Activated T-cell treated with anti-CD3 and anti-CD28 coated beads, Interleukin-2, amount 50 U/mL, for 4 hours (primary cell): ENCODE data around the gene UACA. TPM values are rescaled to one million over a fixed set of nuclear protein-coding genes. Genes with fewer than 3 reads are reported as not detected.
"Not testable (repeated sequence)": the region's sequence is repeated elsewhere in the genome, so short reads cannot be mapped to it uniquely, and the experiment has no call there.

Experiments used
- ATAC-seq, 2 donors: fragments of 200-7000 bp; cut with Tn5 transposase; one replicate each; pipeline ENCODE4 v1.10.0; 2021
- DNase-seq: peaks from one replicate; pipeline ENCODE4 v3.0.0-alpha.2; 2020
- H3K27me3 Mint-ChIP-seq: one replicate; pipeline ENCODE4 v1.8.0; 2021; ENCODE audit warnings: low read depth, mixed read lengths
- H3K36me3 Mint-ChIP-seq: one replicate; pipeline ENCODE4 v1.8.0; 2022; ENCODE audit warnings: mixed read lengths; ENCODE audit not compliant: insufficient read depth
- H3K4me1 Mint-ChIP-seq: one replicate; pipeline ENCODE4 v1.8.0; 2021; ENCODE audit warnings: low read depth, mixed read lengths
- H3K4me3 Mint-ChIP-seq: one replicate; pipeline ENCODE4 v1.8.0; 2021; ENCODE audit warnings: mild to moderate bottlenecking, moderate library complexity, mixed read lengths
- H3K9me3 Mint-ChIP-seq: one replicate; pipeline ENCODE4 v1.8.0; 2021; ENCODE audit warnings: mixed read lengths
- total RNA-seq, 3 donors: library from RNA; stranded (reverse); gene quantifications; one replicate each; pipeline ENCODE4 v1.2.1, GENCODE V29; 2021

The UACA gene
- total RNA-seq, 3 donors from 2014 or later: 0.33 to 1.1 (median 0.61) TPM

- no peak for ATAC-seq
- no peaks in the 10 kb centered on the region for H3K36me3 Mint-ChIP-seq
These were observed 133.6 kb downstream of the UACA start for GRCh38 chr15:70629735-70630273.

GRCh38 chr15:70628549-70628896 is 134.8 kb downstream of the UACA start:
- Mint-ChIP-seq H3K27me3 (peaks cover 36% of the 10 kb centered on the region), H3K36me3 (no peaks in the 10 kb centered on the region), H3K4me1 (peaks cover 6% of the 10 kb centered on the region), H3K4me3 (no peak overlapping the region), H3K9me3 (peaks cover 5% of the 10 kb centered on the region)
- DNase-seq: no peak
- ATAC-seq: no peak

More at GRCh38 chr15:70629735-70630273, 133.6 kb downstream of the UACA start:
- Mint-ChIP-seq H3K4me1 (peaks cover 6% of the 10 kb centered on the region), H3K9me3 (no peaks in the 10 kb centered on the region), H3K4me3 (no peak overlapping the region), H3K27me3 (peaks cover 39% of the 10 kb centered on the region)
- no peak for DNase-seq

- H3K4me1 Mint-ChIP-seq: peaks cover 6% of the 10 kb centered on the region
- H3K9me3 Mint-ChIP-seq: peaks cover 5% of the 10 kb centered on the region
- no peaks in the 10 kb centered on the region for H3K36me3 Mint-ChIP-seq
- peaks cover 33% of the 10 kb centered on the region for H3K27me3 Mint-ChIP-seq
- no peak overlapping the region for H3K4me3 Mint-ChIP-seq
- ATAC-seq: no peak
- no peak for DNase-seq
These were observed 135.4 kb downstream of the UACA start for GRCh38 chr15:70627734-70628548.

GRCh38 chr15:70627322-70627721 is 136.0 kb downstream of the UACA start:
- peaks cover 9% of the 10 kb centered on the region for H3K9me3 Mint-ChIP-seq
- peaks cover 3% of the 10 kb centered on the region for H3K4me1 Mint-ChIP-seq
- DNase-seq: no peak
- H3K36me3 Mint-ChIP-seq: no peaks in the 10 kb centered on the region
- no peak for ATAC-seq
- peaks cover 29% of the 10 kb centered on the region for H3K27me3 Mint-ChIP-seq
- no peak overlapping the region for H3K4me3 Mint-ChIP-seq

- no peak overlapping the region for H3K4me3 Mint-ChIP-seq
- H3K27me3 Mint-ChIP-seq: peaks cover 20% of the 10 kb centered on the region
- DNase-seq: no peak
- no peak for ATAC-seq
- H3K4me1 Mint-ChIP-seq: no peaks in the 10 kb centered on the region
- peaks cover 9% of the 10 kb centered on the region for H3K9me3 Mint-ChIP-seq
- H3K36me3 Mint-ChIP-seq: no peaks in the 10 kb centered on the region
These were observed 137.9 kb downstream of the UACA start for GRCh38 chr15:70625438-70625837.

GRCh38 chr15:70625011-70625410 is 138.3 kb downstream of the UACA start:
- Mint-ChIP-seq H3K4me3 (no peak overlapping the region), H3K27me3 (peaks cover 20% of the 10 kb centered on the region), H3K9me3 (peaks cover 9% of the 10 kb centered on the region), H3K36me3 (no peaks in the 10 kb centered on the region), H3K4me1 (no peaks in the 10 kb centered on the region)
- no peak for ATAC-seq
- no peak for DNase-seq

GRCh38 chr15:70618929-70619328 is 144.4 kb downstream of the UACA start:
- Mint-ChIP-seq H3K36me3 (no peaks in the 10 kb centered on the region), H3K4me1 (no peaks in the 10 kb centered on the region), H3K27me3 (peaks cover 4% of the 10 kb centered on the region), H3K4me3 (no peak overlapping the region), H3K9me3 (peaks cover 8% of the 10 kb centered on the region)
- no peak for DNase-seq
- ATAC-seq: no peak

- Mint-ChIP-seq H3K27me3 (peaks cover 2% of the 10 kb centered on the region), H3K9me3 (peaks cover 4% of the 10 kb centered on the region), H3K4me1 (no peaks in the 10 kb centered on the region), H3K4me3 (no peak overlapping the region), H3K36me3 (no peaks in the 10 kb centered on the region)
- ATAC-seq (no peak), DNase-seq (no peak)
These were observed 145.5 kb downstream of the UACA start for GRCh38 chr15:70617911-70618287.

- DNase-seq: no peak
- H3K4me1 Mint-ChIP-seq: no peaks in the 10 kb centered on the region
- H3K27me3 Mint-ChIP-seq: peaks cover 2% of the 10 kb centered on the region
- no peak overlapping the region for H3K4me3 Mint-ChIP-seq
- ATAC-seq: no peak
- H3K36me3 Mint-ChIP-seq: no peaks in the 10 kb centered on the region
- no peaks in the 10 kb centered on the region for H3K9me3 Mint-ChIP-seq
These were observed 146.1 kb downstream of the UACA start for GRCh38 chr15:70617076-70617910.

- H3K4me1 Mint-ChIP-seq, H3K4me3 Mint-ChIP-seq, H3K9me3 Mint-ChIP-seq, H3K27me3 Mint-ChIP-seq, ATAC-seq, H3K36me3 Mint-ChIP-seq, DNase-seq: not testable (repeated sequence)
These were observed 147.0 kb downstream of the UACA start for GRCh38 chr15:70616311-70616756.

GRCh38 chr15:70615435-70616310 is 147.7 kb downstream of the UACA start:
- no peaks in the 10 kb centered on the region for H3K4me1 Mint-ChIP-seq
- no peak for DNase-seq
- no peaks in the 10 kb centered on the region for H3K36me3 Mint-ChIP-seq
- peaks cover 2% of the 10 kb centered on the region for H3K27me3 Mint-ChIP-seq
- H3K9me3 Mint-ChIP-seq: no peaks in the 10 kb centered on the region
- H3K4me3 Mint-ChIP-seq: no peak overlapping the region
- ATAC-seq: no peak

GRCh38 chr15:70614221-70614620 is 149.1 kb downstream of the UACA start:
- Mint-ChIP-seq H3K27me3 (no peaks in the 10 kb centered on the region), H3K4me1 (no peaks in the 10 kb centered on the region), H3K36me3 (no peaks in the 10 kb centered on the region), H3K9me3 (no peaks in the 10 kb centered on the region), H3K4me3 (no peak overlapping the region)
- ATAC-seq (no peak), DNase-seq (no peak)

GRCh38 chr15:70613271-70613670 is 150.1 kb downstream of the UACA start:
- Mint-ChIP-seq H3K9me3 (no peaks in the 10 kb centered on the region), H3K36me3 (no peaks in the 10 kb centered on the region), H3K4me1 (no peaks in the 10 kb centered on the region), H3K4me3 (no peak overlapping the region), H3K27me3 (no peaks in the 10 kb centered on the region)
- DNase-seq (no peak), ATAC-seq (no peak)

- no peaks in the 10 kb centered on the region for H3K9me3 Mint-ChIP-seq
- no peaks in the 10 kb centered on the region for H3K36me3 Mint-ChIP-seq
- ATAC-seq (no peak), DNase-seq (no peak)
- no peaks in the 10 kb centered on the region for H3K4me1 Mint-ChIP-seq
- H3K27me3 Mint-ChIP-seq: peaks cover 4% of the 10 kb centered on the region
- no peak overlapping the region for H3K4me3 Mint-ChIP-seq
These were observed 152.1 kb downstream of the UACA start for GRCh38 chr15:70611286-70611685.
